GM10248 (cell line): Measurements from ENCODE around the gene C12orf43.

Experiments used
- CTCF ChIA-PET: fragments of 300-600 bp; sonication (Branson Sonifier 250); formaldehyde crosslinking; extraction: SDS; loops from one replicate; lab custom pipeline; 2021; ENCODE audit warnings: antibody characterized with exemption; lab: Yijun Ruan, JAX
- POLR2A ChIA-PET: fragments of 350-650 bp; sonication (Branson Sonifier 250); formaldehyde crosslinking; extraction: SDS; loops from one replicate; lab custom pipeline; 2020; ENCODE audit warnings: antibody characterized with exemption; lab: Yijun Ruan, JAX
- DNase-seq: peaks from one replicate; pipeline ENCODE4 v3.0.0; 2012; ENCODE audit errors: extremely low spot score
- TF ChIP-seq, protein P1 (sequence below): IDR thresholded peaks from 2 replicates; pipeline ENCODE4 v1.5.1; 2012; ENCODE audit warnings: mild to moderate bottlenecking, low read depth; ENCODE audit errors: extremely low read depth, missing control alignments, control extremely low read depth

C12orf43 gene

GRCh38 chr12:120956579-120957300 lies 59.5 kb downstream of the C12orf43 start:
- ChIA-PET CTCF (interaction anchor here (1.9 kb wide), 1 partner anchor 15 kb away, joined by 9 read pairs; no protein-coding TSS in a partner anchor), POLR2A (no interaction called here)
- TF ChIP-seq, protein P1, sequence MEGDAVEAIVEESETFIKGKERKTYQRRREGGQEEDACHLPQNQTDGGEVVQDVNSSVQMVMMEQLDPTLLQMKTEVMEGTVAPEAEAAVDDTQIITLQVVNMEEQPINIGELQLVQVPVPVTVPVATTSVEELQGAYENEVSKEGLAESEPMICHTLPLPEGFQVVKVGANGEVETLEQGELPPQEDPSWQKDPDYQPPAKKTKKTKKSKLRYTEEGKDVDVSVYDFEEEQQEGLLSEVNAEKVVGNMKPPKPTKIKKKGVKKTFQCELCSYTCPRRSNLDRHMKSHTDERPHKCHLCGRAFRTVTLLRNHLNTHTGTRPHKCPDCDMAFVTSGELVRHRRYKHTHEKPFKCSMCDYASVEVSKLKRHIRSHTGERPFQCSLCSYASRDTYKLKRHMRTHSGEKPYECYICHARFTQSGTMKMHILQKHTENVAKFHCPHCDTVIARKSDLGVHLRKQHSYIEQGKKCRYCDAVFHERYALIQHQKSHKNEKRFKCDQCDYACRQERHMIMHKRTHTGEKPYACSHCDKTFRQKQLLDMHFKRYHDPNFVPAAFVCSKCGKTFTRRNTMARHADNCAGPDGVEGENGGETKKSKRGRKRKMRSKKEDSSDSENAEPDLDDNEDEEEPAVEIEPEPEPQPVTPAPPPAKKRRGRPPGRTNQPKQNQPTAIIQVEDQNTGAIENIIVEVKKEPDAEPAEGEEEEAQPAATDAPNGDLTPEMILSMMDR, result no peak
- no peak for DNase-seq

GRCh38 chr12:120955232-120955631 lies 61.1 kb downstream of the C12orf43 start:
- ChIA-PET CTCF (interaction anchor here (1.0 to 2.6 kb wide), 4 partner anchors 10 to 306 kb away, joined by 3 to 10 read pairs (median 4); no protein-coding TSS in a partner anchor), POLR2A (no interaction called here)
- TF ChIP-seq, protein P1, result no peak
- no peak for DNase-seq

DNA sequence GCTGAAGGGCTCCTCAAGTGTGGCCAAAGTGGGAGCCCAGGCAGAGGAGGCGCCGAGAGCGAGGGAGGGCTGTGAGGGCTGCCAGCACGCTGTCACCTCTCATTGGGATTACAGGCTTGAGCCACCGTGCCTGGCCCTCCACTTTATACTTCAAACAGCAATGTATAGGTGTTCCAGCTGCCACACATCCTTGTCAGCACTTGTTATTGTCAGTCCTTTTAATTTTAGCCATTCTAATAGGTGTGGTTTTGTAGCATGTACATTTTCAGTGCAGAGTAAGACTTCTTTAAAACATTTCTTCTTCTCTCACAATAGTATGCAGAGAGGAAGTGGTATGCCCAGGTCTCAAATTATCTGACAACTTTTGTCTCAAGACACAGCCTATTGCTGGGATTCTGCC lies 65.5 kb downstream of the C12orf43 start:
- TF ChIP-seq, protein P1, result no peak
- POLR2A ChIA-PET, result no interaction called here
- DNase-seq, result no peak
- CTCF ChIA-PET, result interaction anchor here (5.2 kb wide), 1 partner anchor 11 kb away, joined by 20 read pairs; no protein-coding TSS in a partner anchor
